Right forelimb (tissue), 1 donor: ENCODE data around the gene ALAS1.

ENCODE experiments used
- DNase-seq: peaks from one replicate; pipeline ENCODE4 v3.0.0-alpha.2; 2018

The ALAS1 gene

GRCh38 chr3:52222319-52223221 lies 24.6 kb downstream of the ALAS1 start:
- no peak for DNase-seq

- no peak for DNase-seq
Observed at GRCh38 chr3:52223449-52224408, 25.8 kb downstream of the ALAS1 start.

- no peak for DNase-seq
Observed at GRCh38 chr3:52225452-52226228, 27.7 kb downstream of the ALAS1 start, which contains the start of gene TLR9. TSS of gene TLR9 (minus strand) at chr3:52225645. CDS start at chr3:52225529, 116 bp downstream.

GRCh38 chr3:52226229-52226817 lies 28.4 kb downstream of the ALAS1 start:
- no peak for DNase-seq

- DNase-seq: no peak
Observed at GRCh38 chr3:52227117-52227516, 29.2 kb downstream of the ALAS1 start.

DNA sequence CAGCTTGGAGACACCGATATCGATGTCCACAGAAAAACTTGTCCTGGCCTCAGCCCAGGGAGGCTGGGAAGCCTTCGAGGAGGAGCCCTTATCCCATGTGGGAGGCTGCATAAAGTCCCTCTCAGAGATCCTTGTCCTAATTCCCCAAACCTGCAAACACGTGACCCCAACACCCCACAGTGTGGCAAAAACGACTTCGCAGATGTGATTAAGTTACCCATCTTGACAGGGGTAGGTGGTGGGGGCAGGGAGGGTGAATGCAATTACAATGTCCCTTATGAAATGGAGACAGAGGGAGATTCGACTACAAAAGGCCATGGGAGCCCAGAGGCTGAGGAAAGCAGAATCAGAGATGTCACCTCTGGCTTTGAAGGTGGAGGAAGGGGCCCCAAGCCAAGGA lies 29.8 kb downstream of the ALAS1 start:
- DNase-seq: no peak

- peak; percentile 28 for DNase-seq
Observed at GRCh38 chr3:52228266-52228665, 30.3 kb downstream of the ALAS1 start.

DNA sequence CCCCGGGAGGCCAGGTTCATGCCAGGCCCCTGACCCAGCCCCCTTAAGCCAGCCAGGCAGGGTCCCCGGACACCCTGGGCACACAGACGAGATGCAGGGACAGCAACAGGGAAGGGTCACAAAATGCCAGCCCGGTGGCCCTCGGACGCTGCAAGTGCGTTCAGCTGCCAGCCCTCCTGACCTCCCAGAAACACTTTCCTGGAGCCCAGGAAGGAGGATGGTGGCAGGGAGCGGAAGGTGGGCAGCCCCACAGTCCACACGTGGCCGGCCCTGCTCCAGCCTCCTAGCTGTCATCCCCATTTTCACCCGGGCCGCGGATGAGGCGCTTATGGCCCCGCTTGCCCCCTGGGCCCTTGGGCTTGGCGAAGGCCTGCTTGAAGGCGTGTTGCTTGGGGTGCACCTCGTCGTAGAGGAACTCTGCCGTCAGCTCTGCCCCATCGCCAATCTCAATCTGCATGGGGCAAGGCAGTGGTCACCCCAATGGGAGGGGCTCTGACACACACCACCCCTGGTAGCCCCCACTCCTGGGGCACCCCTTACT lies 30.9 kb downstream of the ALAS1 start:
- no peak for DNase-seq

GRCh38 chr3:52229656-52230055 lies 31.7 kb downstream of the ALAS1 start:
- no peak for DNase-seq

DNA sequence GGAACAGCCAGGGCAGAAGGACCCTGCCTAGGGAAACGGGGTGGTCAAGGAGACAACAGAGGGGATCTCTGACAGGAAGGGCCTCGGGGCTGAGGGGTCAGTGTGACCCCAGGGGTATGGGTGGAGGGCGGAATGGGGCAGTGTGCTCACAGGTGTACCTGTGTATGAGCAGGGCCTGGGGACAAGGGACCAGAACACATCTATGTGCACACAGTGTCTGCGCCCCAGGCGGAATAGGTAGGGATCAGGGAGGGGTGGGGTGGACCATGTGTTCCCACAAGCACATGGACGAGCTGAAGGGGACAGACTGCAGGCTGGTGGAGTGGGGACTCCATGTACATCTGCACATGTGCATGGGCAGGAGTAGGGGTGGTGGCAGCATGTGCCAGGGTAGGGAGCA lies 32.5 kb downstream of the ALAS1 start:
- DNase-seq: no peak

DNA sequence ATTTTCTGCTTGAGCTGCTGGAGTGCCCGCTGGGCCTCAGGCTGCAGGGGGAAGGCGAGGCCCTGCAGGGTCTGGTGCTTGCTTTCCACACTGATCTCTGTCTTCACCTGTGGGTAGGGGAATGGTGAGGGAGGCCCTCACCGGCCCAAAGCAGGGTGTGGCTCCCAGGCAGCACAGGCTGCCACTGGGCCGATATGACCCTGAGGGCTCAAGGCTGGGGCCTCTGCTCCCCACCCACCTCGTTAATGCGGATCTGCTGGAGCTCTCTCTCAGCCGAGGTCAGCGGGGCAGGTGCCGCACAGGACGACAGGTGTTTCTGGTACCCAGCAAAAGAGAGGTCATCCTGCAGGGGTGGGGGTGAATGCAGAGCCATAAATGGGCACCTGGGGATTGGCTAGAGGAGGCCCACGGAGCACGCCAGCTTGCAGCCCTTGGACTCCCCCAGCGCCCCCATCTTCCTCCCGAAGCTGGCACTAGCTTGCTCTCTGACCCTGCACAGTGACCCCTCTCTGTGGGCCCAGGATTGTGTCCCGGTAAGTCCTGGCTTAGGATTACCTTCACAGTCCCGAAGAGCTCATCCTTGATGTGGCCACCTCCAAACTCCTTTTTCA lies 33.0 kb downstream of the ALAS1 start:
- DNase-seq: no peak

- DNase-seq: no peak
Observed at GRCh38 chr3:52231502-52232278, 33.7 kb downstream of the ALAS1 start.

DNA sequence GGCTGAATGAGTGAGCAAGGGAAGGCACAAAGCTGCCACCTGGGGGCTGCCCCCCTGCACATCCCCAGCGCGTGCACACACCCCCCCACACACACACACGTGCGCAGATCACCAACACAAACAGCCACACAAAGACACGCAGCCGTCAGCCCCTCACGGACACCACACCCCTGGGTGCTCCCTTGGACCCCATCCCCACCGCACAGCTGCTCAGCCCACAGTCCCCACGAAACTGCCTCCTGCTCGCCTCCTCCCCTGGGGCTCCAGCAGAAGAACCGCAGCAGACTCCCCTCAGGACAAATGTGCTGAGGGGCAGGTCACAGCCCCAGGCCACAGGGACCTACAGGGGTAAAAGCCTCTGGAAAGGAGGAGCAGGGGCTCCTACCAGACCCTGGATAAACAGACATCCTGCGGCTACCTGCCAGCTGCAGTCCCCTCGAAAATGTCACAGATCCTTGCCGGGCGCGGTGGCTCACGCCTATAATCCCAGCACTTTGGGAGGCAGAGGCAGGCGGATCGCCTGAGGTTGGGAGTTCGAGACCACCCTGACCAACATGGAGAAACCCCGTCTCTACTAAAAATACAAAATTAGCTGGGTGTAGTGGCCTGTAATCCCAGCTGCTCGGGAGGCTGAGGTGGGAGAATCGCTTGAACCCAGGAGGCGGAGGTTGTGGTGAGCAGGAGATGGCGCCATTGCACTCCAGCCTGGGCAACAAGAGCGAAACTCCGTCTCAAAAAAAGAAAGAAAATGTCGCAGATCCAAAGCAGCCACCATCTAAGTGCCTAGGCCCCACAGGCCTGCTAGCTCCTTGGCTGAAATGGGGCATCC lies 34.5 kb downstream of the ALAS1 start:
- DNase-seq: no peak

DNA sequence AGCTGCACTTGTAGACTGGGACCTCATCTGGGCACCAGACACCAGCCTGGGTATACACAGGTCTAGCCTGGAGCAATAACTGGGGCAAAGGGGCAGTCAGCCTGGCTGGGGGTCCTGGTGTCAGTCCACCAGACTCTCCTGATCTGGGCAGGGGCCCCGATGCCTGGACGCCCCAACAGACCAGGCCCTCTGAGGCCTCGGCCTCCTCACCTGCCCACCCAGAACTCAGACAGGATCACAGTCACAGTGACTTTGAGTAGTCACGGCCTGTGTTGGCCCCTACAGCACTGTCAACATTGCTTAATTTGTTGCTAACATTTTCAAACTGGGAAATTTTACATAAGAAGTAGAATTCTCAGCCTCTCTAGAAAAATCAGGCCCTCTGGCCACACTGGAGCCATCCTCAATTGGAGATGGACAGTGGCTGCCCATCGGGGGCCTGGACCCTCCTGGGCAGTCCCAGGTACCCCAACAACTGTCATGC lies 35.2 kb downstream of the ALAS1 start:
- no peak for DNase-seq

- DNase-seq: no peak
Observed at GRCh38 chr3:52233968-52234367, 36.0 kb downstream of the ALAS1 start.

DNA sequence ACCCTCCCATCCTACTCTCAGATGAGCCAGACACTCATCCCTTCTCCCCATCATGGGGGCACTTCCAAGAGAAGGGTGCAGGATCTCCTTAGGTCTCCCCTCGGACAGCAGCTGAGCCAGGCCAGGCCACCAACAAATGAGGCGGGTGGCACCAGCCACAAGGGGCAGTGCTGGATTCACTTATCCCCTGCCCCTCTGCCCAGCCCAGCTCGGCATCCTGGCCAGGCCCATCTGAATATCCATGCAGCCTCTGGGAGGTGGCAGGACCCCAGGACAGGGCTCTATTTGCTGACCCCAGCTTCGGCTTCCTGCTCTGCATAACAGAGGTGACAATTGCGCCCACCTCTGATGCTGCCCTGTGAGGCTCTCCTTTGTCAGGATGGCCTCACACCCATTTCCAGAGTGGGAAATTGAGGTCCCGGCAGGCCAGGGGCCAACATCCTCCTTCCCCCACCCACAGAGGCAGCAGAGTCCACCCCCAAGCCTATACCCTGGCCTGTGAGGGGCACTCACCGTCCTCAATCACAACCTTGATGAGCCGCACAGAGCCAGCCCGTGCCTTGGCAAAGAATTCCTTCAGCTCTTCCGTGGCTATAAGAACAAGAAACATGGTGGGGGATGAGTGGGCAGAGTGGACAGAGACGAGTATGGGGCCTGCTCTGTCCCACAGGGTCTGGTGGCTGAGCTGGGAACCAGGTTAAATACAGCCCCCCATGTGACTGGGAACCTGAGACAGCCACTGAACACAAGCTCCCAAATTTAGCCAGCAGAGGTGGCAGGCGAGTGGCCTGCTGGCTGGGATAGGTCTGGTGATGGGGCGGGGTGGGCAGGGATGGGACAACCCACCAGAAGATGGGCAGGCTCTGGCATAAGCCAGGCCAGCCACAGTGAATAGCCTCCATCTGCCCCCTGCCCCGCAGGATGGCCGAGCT lies 36.8 kb downstream of the ALAS1 start:
- DNase-seq: no peak

DNA sequence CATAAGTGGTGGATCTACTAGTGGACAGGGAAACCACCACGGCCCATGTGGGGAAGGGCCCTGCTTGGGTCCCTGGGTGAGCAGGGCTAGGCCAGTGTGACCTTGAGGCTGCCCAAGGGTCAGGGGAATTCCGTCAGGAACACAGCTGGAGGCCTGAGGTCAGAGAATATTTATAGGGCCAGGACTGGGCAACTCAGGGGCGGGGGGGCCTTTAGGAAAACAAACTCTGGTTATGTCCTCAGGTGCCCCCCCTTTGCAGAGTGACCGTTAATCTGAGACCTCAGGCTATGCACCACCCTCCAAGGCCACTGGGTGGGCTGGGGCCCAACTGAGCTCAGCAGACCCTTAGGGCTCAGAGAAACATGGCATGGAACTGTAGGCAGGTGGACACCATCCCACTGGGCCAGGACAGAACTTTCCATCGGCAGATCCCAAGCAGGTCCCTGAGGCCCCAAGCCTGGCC lies 38.5 kb downstream of the ALAS1 start:
- no peak for DNase-seq

GRCh38 chr3:52237006-52237656 lies 39.2 kb downstream of the ALAS1 start:
- DNase-seq: no peak
